ENCODE results near the gene TEKTIP1.

TEKTIP1 gene

DNA sequence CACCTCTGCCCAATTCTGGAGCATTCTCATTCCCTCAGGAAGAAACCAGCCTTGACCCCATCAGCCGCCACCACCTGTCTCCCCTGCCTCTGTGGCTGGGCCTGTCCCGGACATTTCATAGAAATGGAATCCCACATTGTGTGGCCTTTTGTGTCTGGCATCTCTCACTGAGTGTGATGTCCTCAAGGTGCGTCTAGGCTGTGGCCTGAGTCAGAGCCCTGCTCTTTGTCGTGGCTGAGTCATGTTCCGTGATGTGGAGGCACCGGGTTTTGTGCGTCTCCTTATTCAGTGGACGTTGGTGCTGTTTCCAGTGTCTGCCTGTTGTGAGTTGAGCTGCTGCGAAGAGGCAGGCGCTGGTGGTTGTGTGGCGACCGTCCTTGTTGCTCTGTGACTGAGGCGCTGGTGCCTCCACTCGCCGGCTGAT is 29.4 kb upstream of the TEKTIP1 start:
- Histone ChIP-seq H3K9ac (ENCODE audit: low read depth, low read length) (no peak overlapping the region), H3K4me1 (ENCODE audit: insufficient read depth, low read length) (peaks cover 42% of the 10 kb centered on the region), H3K9me3 (ENCODE audit: insufficient read depth, low read length, severe bottlenecking) (no peaks in the 10 kb centered on the region), H3K27me3 (ENCODE audit: insufficient read depth, low read length, poor library complexity) (no peaks in the 10 kb centered on the region), H3K27ac (ENCODE audit: low read length) (no peak overlapping the region), H4K20me1 (ENCODE audit: insufficient read depth, low read length) (peaks cover 72% of the 10 kb centered on the region), H2AFZ (ENCODE audit: low read depth, low read length) (no peak overlapping the region), H3K4me2 (ENCODE audit: insufficient read depth, low read length) (no peak overlapping the region), H3K79me2 (ENCODE audit: insufficient read depth, low read length) (peaks cover 89% of the 10 kb centered on the region), H3K4me3 (ENCODE audit: low read depth in 1 of 2, low read length in 2 of 2) (no peak overlapping the region), H3K36me3 (ENCODE audit: insufficient read depth, low read length) (peaks cover 62% of the 10 kb centered on the region)
- no peak for TF ChIP-seq EZH2 (IDR thresholded peaks at IDR 0.05; ENCODE audit: borderline replicate concordance, low read depth, low read length, severe bottlenecking)
- TF ChIP-seq, protein P1, sequence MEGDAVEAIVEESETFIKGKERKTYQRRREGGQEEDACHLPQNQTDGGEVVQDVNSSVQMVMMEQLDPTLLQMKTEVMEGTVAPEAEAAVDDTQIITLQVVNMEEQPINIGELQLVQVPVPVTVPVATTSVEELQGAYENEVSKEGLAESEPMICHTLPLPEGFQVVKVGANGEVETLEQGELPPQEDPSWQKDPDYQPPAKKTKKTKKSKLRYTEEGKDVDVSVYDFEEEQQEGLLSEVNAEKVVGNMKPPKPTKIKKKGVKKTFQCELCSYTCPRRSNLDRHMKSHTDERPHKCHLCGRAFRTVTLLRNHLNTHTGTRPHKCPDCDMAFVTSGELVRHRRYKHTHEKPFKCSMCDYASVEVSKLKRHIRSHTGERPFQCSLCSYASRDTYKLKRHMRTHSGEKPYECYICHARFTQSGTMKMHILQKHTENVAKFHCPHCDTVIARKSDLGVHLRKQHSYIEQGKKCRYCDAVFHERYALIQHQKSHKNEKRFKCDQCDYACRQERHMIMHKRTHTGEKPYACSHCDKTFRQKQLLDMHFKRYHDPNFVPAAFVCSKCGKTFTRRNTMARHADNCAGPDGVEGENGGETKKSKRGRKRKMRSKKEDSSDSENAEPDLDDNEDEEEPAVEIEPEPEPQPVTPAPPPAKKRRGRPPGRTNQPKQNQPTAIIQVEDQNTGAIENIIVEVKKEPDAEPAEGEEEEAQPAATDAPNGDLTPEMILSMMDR (IDR thresholded peaks at IDR 0.05; ENCODE audit: borderline replicate concordance, extremely low read depth, low read length, poor library complexity, severe bottlenecking) = no peak
- no peak for DNase-seq
- ATAC-seq (ENCODE audit: insufficient read depth, low read depth) = no peak

DNA sequence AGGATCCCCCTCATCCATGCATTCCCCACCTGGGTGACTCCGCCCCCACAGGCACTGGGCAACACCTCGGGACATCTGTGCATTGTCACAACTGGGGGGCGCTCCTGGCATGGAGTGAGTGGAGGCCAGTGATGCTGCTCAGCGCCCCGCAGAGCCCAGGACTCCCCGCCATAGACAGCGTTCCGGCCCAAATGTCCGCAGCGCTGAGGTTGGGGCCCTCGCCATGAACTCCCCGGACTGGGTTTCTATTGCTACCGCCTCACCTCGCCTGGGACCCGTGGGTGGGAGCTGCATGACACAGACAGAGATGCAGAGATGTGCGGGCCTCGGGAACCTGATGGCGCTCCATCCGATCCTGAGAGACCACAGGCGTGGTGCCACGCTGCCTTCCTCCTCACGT is 28.2 kb upstream of the TEKTIP1 start:
- Histone ChIP-seq H3K36me3 (ENCODE audit: insufficient read depth, low read length) (peaks cover 70% of the 10 kb centered on the region), H3K4me2 (ENCODE audit: insufficient read depth, low read length) (no peak overlapping the region), H3K27me3 (ENCODE audit: insufficient read depth, low read length, poor library complexity) (no peaks in the 10 kb centered on the region), H2AFZ (ENCODE audit: low read depth, low read length) (no peak overlapping the region), H3K9me3 (ENCODE audit: insufficient read depth, low read length, severe bottlenecking) (no peaks in the 10 kb centered on the region), H3K27ac (ENCODE audit: low read length) (no peak overlapping the region), H3K79me2 (ENCODE audit: insufficient read depth, low read length) (peaks cover 96% of the 10 kb centered on the region), H4K20me1 (ENCODE audit: insufficient read depth, low read length) (peaks cover 81% of the 10 kb centered on the region), H3K9ac (ENCODE audit: low read depth, low read length) (peak overlapping the region; percentile 6; the same call in 1 of the 2 replicates), H3K4me1 (ENCODE audit: insufficient read depth, low read length) (peaks cover 30% of the 10 kb centered on the region), H3K4me3 (ENCODE audit: low read depth in 1 of 2, low read length in 2 of 2) (no peak overlapping the region)
- no peak for ATAC-seq (ENCODE audit: insufficient read depth, low read depth)
- no peak for DNase-seq
- no peak for TF ChIP-seq EZH2 (IDR thresholded peaks at IDR 0.05; ENCODE audit: borderline replicate concordance, low read depth, low read length, severe bottlenecking)
- TF ChIP-seq, protein P1 (IDR thresholded peaks at IDR 0.05; ENCODE audit: borderline replicate concordance, extremely low read depth, low read length, poor library complexity, severe bottlenecking) = no peak

DNA sequence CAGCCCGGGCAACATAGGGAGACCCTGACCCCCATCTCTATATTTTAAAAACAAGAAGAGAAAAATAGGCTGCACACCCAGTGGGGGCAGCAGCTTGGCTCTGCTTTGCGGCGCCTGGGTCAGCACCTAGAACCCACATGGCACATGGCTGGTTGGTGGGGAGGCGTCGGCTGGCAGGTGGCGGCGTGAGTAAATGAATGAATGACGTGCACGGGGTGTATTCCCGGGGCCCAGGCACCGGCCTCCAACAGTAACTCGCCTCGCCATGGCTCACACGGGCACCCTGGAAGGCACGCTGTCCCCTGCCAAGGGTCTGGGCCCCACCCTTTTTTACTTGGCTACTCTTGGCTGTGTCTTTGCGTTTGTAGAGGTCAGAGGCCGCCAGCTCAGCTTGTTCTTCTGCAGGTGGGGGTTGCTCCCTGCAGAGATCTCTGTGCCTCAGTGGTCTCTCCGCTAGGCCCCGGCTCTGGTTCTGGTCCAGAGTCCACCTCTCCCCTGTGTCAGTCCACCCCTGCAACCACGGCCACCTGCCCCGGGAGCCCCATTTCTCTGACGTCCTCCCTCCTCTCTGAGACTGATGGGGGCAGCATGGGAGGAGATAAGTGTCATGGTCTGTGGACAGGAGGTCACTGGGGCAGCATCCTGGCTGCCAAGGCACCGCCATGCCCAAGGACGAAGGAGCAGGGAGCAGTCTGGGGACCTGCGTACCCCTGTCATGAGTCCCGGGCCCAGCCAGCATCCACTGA is 27.3 kb upstream of the TEKTIP1 start:
- H3K27ac ChIP-seq (ENCODE audit: low read length) = no peak overlapping the region
- H3K4me3 ChIP-seq (ENCODE audit: low read depth in 1 of 2, low read length in 2 of 2) = no peak overlapping the region
- H4K20me1 ChIP-seq (ENCODE audit: insufficient read depth, low read length) = peaks cover 90% of the 10 kb centered on the region
- no peaks in the 10 kb centered on the region for H3K27me3 ChIP-seq (ENCODE audit: insufficient read depth, low read length, poor library complexity)
- no peaks in the 10 kb centered on the region for H3K9me3 ChIP-seq (ENCODE audit: insufficient read depth, low read length, severe bottlenecking)
- H2AFZ ChIP-seq (ENCODE audit: low read depth, low read length) = no peak overlapping the region
- H3K36me3 ChIP-seq (ENCODE audit: insufficient read depth, low read length) = peaks cover 77% of the 10 kb centered on the region
- H3K4me1 ChIP-seq (ENCODE audit: insufficient read depth, low read length) = peaks cover 30% of the 10 kb centered on the region
- no peak overlapping the region for H3K9ac ChIP-seq (ENCODE audit: low read depth, low read length)
- H3K79me2 ChIP-seq (ENCODE audit: insufficient read depth, low read length) = peaks cover 100% of the 10 kb centered on the region
- no peak for ATAC-seq (ENCODE audit: insufficient read depth, low read depth)
- no peak for DNase-seq
- TF ChIP-seq, protein P1 (IDR thresholded peaks at IDR 0.05; ENCODE audit: borderline replicate concordance, extremely low read depth, low read length, poor library complexity, severe bottlenecking) = no peak
- TF ChIP-seq EZH2 (IDR thresholded peaks at IDR 0.05; ENCODE audit: borderline replicate concordance, low read depth, low read length, severe bottlenecking) = no peak
- no peak overlapping the region for H3K4me2 ChIP-seq (ENCODE audit: insufficient read depth, low read length)
